Activated CD4-positive, alpha-beta memory T cell treated with anti-CD3 and anti-CD28 coated beads for 36 hours (primary cell): Measurements from ENCODE around the gene PTPN6. TPM values are rescaled to one million over a fixed set of nuclear protein-coding genes. Genes with fewer than 3 reads are reported as not detected.

Experiments used
- CTCF ChIA-PET: fragments of 350-600 bp; sonication (Branson Sonifier 250); formaldehyde crosslinking; loops from one replicate; lab custom pipeline; 2021; ENCODE audit warnings: antibody characterized with exemption, inconsistent platforms; lab: Charles Lee
- POLR2A ChIA-PET: fragments of 350-600 bp; sonication (Branson Sonifier 250); formaldehyde crosslinking; loops from one replicate; lab custom pipeline; 2021; ENCODE audit warnings: antibody characterized with exemption; lab: Charles Lee
- DNase-seq: peaks from one replicate; pipeline ENCODE4 v3.0.0-alpha.2; 2020
- H3K27ac Mint-ChIP-seq: one replicate; pipeline ENCODE4 v1.8.0; 2021; ENCODE audit warnings: mixed read lengths
- H3K27me3 Mint-ChIP-seq: one replicate; pipeline ENCODE4 v1.8.0; 2021; ENCODE audit warnings: mixed read lengths
- H3K36me3 Mint-ChIP-seq: one replicate; pipeline ENCODE4 v1.8.0; 2021; ENCODE audit warnings: mixed read lengths
- H3K4me1 Mint-ChIP-seq: one replicate; pipeline ENCODE4 v1.8.0; 2021; ENCODE audit warnings: low read depth, mixed read lengths
- H3K4me3 Mint-ChIP-seq: one replicate; pipeline ENCODE4 v1.8.0; 2021; ENCODE audit warnings: mild to moderate bottlenecking, mixed read lengths
- H3K9me3 Mint-ChIP-seq: one replicate; pipeline ENCODE4 v1.8.0; 2021; ENCODE audit warnings: mixed read lengths
- intact Hi-C: fragments of 100-400 bp; cut with micrococcal nuclease; formaldehyde crosslinking; loops from one replicate; pipeline ENCODE4 v1.15.1; 2023
- total RNA-seq, 2 experiments: library from RNA; stranded (reverse); gene quantifications; one replicate each; pipeline ENCODE4 v1.2.3, GENCODE V29; 2021

The PTPN6 gene
- total RNA-seq, 2 experiments from 2014 or later: 321 to 324 TPM

GRCh38 chr12:6948873-6949594 lies 2.1 kb upstream of the PTPN6 start:
- intact Hi-C loops: no loop called here
- Mint-ChIP-seq H3K27ac (peak overlapping the region; percentile 97), H3K4me1 (peaks cover 55% of the 10 kb centered on the region), H3K9me3 (no peaks in the 10 kb centered on the region), H3K4me3 (peak overlapping the region; percentile 70), H3K36me3 (peaks cover 43% of the 10 kb centered on the region), H3K27me3 (no peaks in the 10 kb centered on the region)
- DNase-seq: peak; percentile 56
- ChIA-PET POLR2A (interaction anchor here (0.6 to 11.8 kb wide), 4 partner anchors 8 to 19 kb away, joined by 3 to 507 read pairs (median 4); no protein-coding TSS in a partner anchor), CTCF (interaction anchor here (0.7 to 15.9 kb wide), 8 partner anchors 9 to 163 kb away, joined by 3 to 586 read pairs (median 6); partner anchors contain the start of gene LPCAT3)

- peak; percentile 61 for DNase-seq
- no peaks in the 10 kb centered on the region for H3K9me3 Mint-ChIP-seq
- ChIA-PET CTCF (interaction anchor here (1.4 to 15.9 kb wide), 4 partner anchors 10 to 162 kb away, joined by 6 to 586 read pairs (median 10); no protein-coding TSS in a partner anchor), POLR2A (interaction anchor here (1.4 to 11.8 kb wide), 3 partner anchors 10 to 18 kb away, joined by 9 to 507 read pairs (median 19); no protein-coding TSS in a partner anchor)
- H3K27ac Mint-ChIP-seq: peak overlapping the region; percentile 97
- H3K4me1 Mint-ChIP-seq: peaks cover 63% of the 10 kb centered on the region
- intact Hi-C loops: no loop called here
- H3K4me3 Mint-ChIP-seq: peak overlapping the region; percentile 98
- H3K36me3 Mint-ChIP-seq: peaks cover 49% of the 10 kb centered on the region
- H3K27me3 Mint-ChIP-seq: no peaks in the 10 kb centered on the region
Measured at GRCh38 chr12:6950401-6950801, 755 bp upstream of the PTPN6 start.

- ChIA-PET POLR2A (interaction anchor here (0.8 to 11.8 kb wide), 6 partner anchors 8 to 85 kb away, joined by 3 to 507 read pairs (median 14); partner anchors contain the start of genes C12orf57 and RNU7-1), CTCF (interaction anchor here (0.6 to 15.9 kb wide), 9 partner anchors 8 to 156 kb away, joined by 3 to 586 read pairs (median 5); partner anchors contain the start of genes C12orf57, C1RL and RNU7-1)
- peak overlapping the region; percentile 98 for H3K4me3 Mint-ChIP-seq
- peak overlapping the region; percentile 97 for H3K27ac Mint-ChIP-seq
- intact Hi-C loops: no loop called here
- peak; percentile 50 for DNase-seq
- H3K9me3 Mint-ChIP-seq: no peaks in the 10 kb centered on the region
- no peaks in the 10 kb centered on the region for H3K27me3 Mint-ChIP-seq
- peaks cover 69% of the 10 kb centered on the region for H3K4me1 Mint-ChIP-seq
- peaks cover 54% of the 10 kb centered on the region for H3K36me3 Mint-ChIP-seq
Measured at GRCh38 chr12:6951551-6952120, 480 bp downstream of the PTPN6 start.

GRCh38 chr12:6952121-6952862 lies 1.1 kb downstream of the PTPN6 start:
- H3K27me3 Mint-ChIP-seq: no peaks in the 10 kb centered on the region
- H3K4me1 Mint-ChIP-seq: peaks cover 70% of the 10 kb centered on the region
- DNase-seq: no peak
- peak overlapping the region; percentile 98 for H3K4me3 Mint-ChIP-seq
- no peaks in the 10 kb centered on the region for H3K9me3 Mint-ChIP-seq
- peak overlapping the region; percentile 97 for H3K27ac Mint-ChIP-seq
- CTCF ChIA-PET: interaction anchor here (0.8 to 15.9 kb wide), 9 partner anchors 8 to 156 kb away, joined by 3 to 586 read pairs (median 5); partner anchors contain the start of genes C12orf57, C1RL and RNU7-1
- POLR2A ChIA-PET: interaction anchor here (0.8 to 11.8 kb wide), 5 partner anchors 8 to 23 kb away, joined by 3 to 507 read pairs (median 19); partner anchors contain the start of genes C12orf57 and RNU7-1
- intact Hi-C loops: no loop called here
- peaks cover 58% of the 10 kb centered on the region for H3K36me3 Mint-ChIP-seq

- Mint-ChIP-seq H3K27me3 (no peaks in the 10 kb centered on the region), H3K27ac (peak overlapping the region; percentile 97), H3K4me3 (peak overlapping the region; percentile 98), H3K36me3 (peaks cover 61% of the 10 kb centered on the region), H3K9me3 (no peaks in the 10 kb centered on the region), H3K4me1 (peaks cover 70% of the 10 kb centered on the region)
- intact Hi-C loops: loop anchor here (1.0 kb wide), 2 partner anchors 8 to 9 kb away; partner anchors contain the start of gene C12orf57
- ChIA-PET POLR2A (interaction anchor here (0.7 to 11.8 kb wide), 5 partner anchors 7 to 29 kb away, joined by 3 to 507 read pairs (median 19); partner anchors contain the start of genes C12orf57 and RNU7-1), CTCF (interaction anchor here (0.8 to 15.9 kb wide), 9 partner anchors 7 to 155 kb away, joined by 3 to 586 read pairs (median 5); partner anchors contain the start of genes C12orf57, C1RL and RNU7-1)
- DNase-seq: peak; percentile 44
Measured at GRCh38 chr12:6952863-6953441, 1.8 kb downstream of the PTPN6 start.

GRCh38 chr12:6953442-6954315 lies 2.5 kb downstream of the PTPN6 start:
- ChIA-PET POLR2A (interaction anchor here (0.7 to 13.2 kb wide), 6 partner anchors 6 to 102 kb away, joined by 3 to 507 read pairs (median 28); partner anchors contain the start of genes C12orf57, PTPN6 and RNU7-1), CTCF (interaction anchor here (1.0 to 15.9 kb wide), 5 partner anchors 4 to 154 kb away, joined by 3 to 586 read pairs (median 13); partner anchors contain the start of genes C12orf57, C1RL, PTPN6 and RNU7-1)
- peaks cover 68% of the 10 kb centered on the region for H3K36me3 Mint-ChIP-seq
- peak; percentile 91 for DNase-seq
- H3K4me1 Mint-ChIP-seq: peaks cover 71% of the 10 kb centered on the region
- no peaks in the 10 kb centered on the region for H3K27me3 Mint-ChIP-seq
- intact Hi-C loops: loop anchor here (1.0 kb wide), 2 partner anchors 8 to 9 kb away; partner anchors contain the start of gene C12orf57
- H3K27ac Mint-ChIP-seq: peak overlapping the region; percentile 97
- no peaks in the 10 kb centered on the region for H3K9me3 Mint-ChIP-seq
- H3K4me3 Mint-ChIP-seq: peak overlapping the region; percentile 98

GRCh38 chr12:6954316-6955107 lies 3.4 kb downstream of the PTPN6 start:
- ChIA-PET POLR2A (interaction anchor here (0.8 to 13.2 kb wide), 3 partner anchors 7 to 103 kb away, joined by 3 to 507 read pairs (median 8); partner anchors contain the start of genes C12orf57, PTPN6 and RNU7-1), CTCF (interaction anchor here (0.6 to 15.9 kb wide), 5 partner anchors 5 to 17 kb away, joined by 3 to 586 read pairs (median 3); partner anchors contain the start of genes C12orf57, PTPN6 and RNU7-1)
- H3K4me1 Mint-ChIP-seq: peaks cover 71% of the 10 kb centered on the region
- peak overlapping the region; percentile 98 for H3K4me3 Mint-ChIP-seq
- H3K27me3 Mint-ChIP-seq: no peaks in the 10 kb centered on the region
- intact Hi-C loops: no loop called here
- H3K27ac Mint-ChIP-seq: peak overlapping the region; percentile 97
- DNase-seq: no peak
- no peaks in the 10 kb centered on the region for H3K9me3 Mint-ChIP-seq
- peaks cover 76% of the 10 kb centered on the region for H3K36me3 Mint-ChIP-seq

GRCh38 chr12:6955108-6956020 lies 4.2 kb downstream of the PTPN6 start:
- POLR2A ChIA-PET: interaction anchor here (0.6 to 13.2 kb wide), 3 partner anchors 8 to 103 kb away, joined by 3 to 507 read pairs (median 8); partner anchors contain the start of genes C12orf57, PTPN6 and RNU7-1
- Mint-ChIP-seq H3K36me3 (peaks cover 82% of the 10 kb centered on the region), H3K4me1 (peaks cover 71% of the 10 kb centered on the region), H3K4me3 (peak overlapping the region; percentile 98), H3K27ac (peak overlapping the region; percentile 97), H3K27me3 (no peaks in the 10 kb centered on the region), H3K9me3 (no peaks in the 10 kb centered on the region)
- CTCF ChIA-PET: interaction anchor here (0.6 to 15.9 kb wide), 6 partner anchors 5 to 83 kb away, joined by 3 to 586 read pairs (median 3); partner anchors contain the start of genes C12orf57, PTPN6 and RNU7-1
- intact Hi-C loops: no loop called here
- DNase-seq: no peak
